Heart left ventricle (tissue), 16 donors: Measurements from ENCODE around the gene DAND5. TPM values are rescaled to one million over a fixed set of nuclear protein-coding genes. Genes with fewer than 3 reads are reported as not detected.
A peak's percentile ranks its signal among the peaks of the same experiment; 100 is the strongest.

Source experiments
- ATAC-seq, 4 donors: fragments of 200-7000 bp; cut with Tn5 transposase; one replicate each; pipeline ENCODE4 v1.9.1; 2020 to 2022; ENCODE audit warnings: moderate library complexity in 4 of 4, mild to moderate bottlenecking in 3 of 4, moderate number of reproducible peaks in 1 of 4
- DNase-seq, 5 donors: peaks; one replicate each; pipeline ENCODE4 v3.0.0-alpha.2; 2020
- H3K27ac ChIP-seq, 12 donors: fragments of 200-600 bp; sonication (generic) in 4 of 12; one replicate each; pipeline versions ENCODE4 v1.5.0 to v1.8.0; 2016 to 2022; ENCODE audit warnings: mild to moderate bottlenecking in 2 of 12
- H3K27me3 ChIP-seq, 9 donors: fragments of 200-600 bp; sonication (generic) in 2 of 9; one replicate each; pipeline versions ENCODE4 v1.5.1 to v1.8.0; 2016 to 2022; ENCODE audit warnings: mild to moderate bottlenecking in 3 of 9
- H3K36me3 ChIP-seq, 9 donors: fragments of 200-600 bp; sonication (generic) in 2 of 9; one replicate each; pipeline versions ENCODE4 v1.5.0 to v1.8.0; 2018 to 2022; ENCODE audit warnings: mild to moderate bottlenecking in 2 of 9
- H3K4me1 ChIP-seq, 12 donors: fragments of 200-600 bp; sonication (generic) in 4 of 12; one replicate each; pipeline versions ENCODE4 v1.5.0 to v1.8.0; 2016 to 2022; ENCODE audit warnings: mild to moderate bottlenecking in 3 of 12
- H3K4me3 ChIP-seq, 12 donors: fragments of 200-600 bp; sonication (generic) in 4 of 12; one replicate each; pipeline versions ENCODE4 v1.5.0 to v1.8.0; 2017 to 2022; ENCODE audit warnings: mild to moderate bottlenecking in 9 of 12, moderate library complexity in 4 of 12
- H3K9me3 ChIP-seq, 12 donors: fragments of 200-600 bp; sonication (generic) in 4 of 12; one replicate each; pipeline versions ENCODE4 v1.5.0 to v1.8.0; 2016 to 2022; ENCODE audit warnings: mild to moderate bottlenecking in 1 of 12
- POLR2A ChIP-seq, 2 donors: fragments of 450-650 bp; IDR thresholded peaks; one replicate each; pipeline ENCODE4 v1.6.1; 2017; ENCODE audit warnings: antibody characterized with exemption in 2 of 2, mild to moderate bottlenecking in 2 of 2, moderate library complexity in 2 of 2
- whole genome bisulfite sequencing, 4 donors: extraction: QIAGEN DNeasy Blood & Tissue Kit in 2 of 4; methylation state at CpG; one replicate each; pipeline versions ENCODE4 v1.1.5 to v1.1.7; 2013 to 2018; 5-methylcytosine and 5-hydroxymethylcytosine counted together
- intact Hi-C, 10 donors: fragments of 100-400 bp; cut with DNase I; formaldehyde crosslinking; loops; one replicate each; pipeline versions ENCODE4 v1.11.1 to v1.14.2; 2022
- polyA plus RNA-seq, 2 donors: library from polyadenylated mRNA; stranded (reverse); fragments of 200-250 nt; gene quantifications; one replicate each; pipeline ENCODE4 v1.2.3, GENCODE V29; 2013
- total RNA-seq, 9 donors: library from RNA; depleted of rRNA in 2 of 9; stranded (reverse); fragments of >200 nt in 2 of 9; fragmentation: NEBNext Ultra II Directional in 3 of 9; extraction: Animal tissue kit (Norgen Biotek cat#: 25700) in 3 of 9; gene quantifications; one replicate each; pipeline versions ENCODE4 v1.1.0 to v1.2.4, GENCODE V29; 2016 to 2023
- TF ChIP-seq, protein P1 (sequence below), 12 donors: fragments of 200-600 bp; sonication (generic) in 4 of 12; IDR thresholded peaks; one replicate each; pipeline versions ENCODE4 v1.5.0 to v1.8.0; 2018 to 2022; ENCODE audit warnings: antibody characterized with exemption in 12 of 12, mild to moderate bottlenecking in 5 of 12
- donor health status: ischemic (EF 13 %, LVEDD 7.1; RV severe dilation, severe dysfunction).
- donor health status: healthy with polysubstance abuse.
- donor health status: DM: no; HTN: yes; CAD: no.
- donor health status: DM: no; HTN: no; CAD: no.
- donor health status: ischemic (EF 25% LVEDD 6.9; RV normal size, moderate dysfunction).
- donor health status: ischemic (EF 25% LVEDD 5.7; RV mildly dilated, moderate dysfunction).
- donor health status: healthy.
- donor health status: DM: yes; HTN: yes; CAD: no.
- donor health status: ischemic (EF 35%, LVEDD 5.7; RV mildly dilated, moderate dysfunction).
- donor health status: nonischemic (EF 11% LVEDD 7.7; RV severe dilation, severe dysfunction).
- donor health status: DM: yes; HTN: yes; CAD: no.
- donor health status: PGD.
- donor health status: ischemic (EF 29% LVEDD 5.4; RV normal size, mild dysfunction).
- donor health status: nonischemic (EF 23%, LVEDD 6.1; RV moderate dilation, normal function).

Gene DAND5
- total and polyA plus RNA-seq, 11 donors: 1.4 to 13.6 (median 8.4) TPM

GRCh38 chr19:12937093-12937926 is 32.1 kb upstream of the DAND5 start:
- H3K36me3 ChIP-seq: peaks cover 2 to 32% (median 26%) of the 10 kb centered on the region in 9 donors
- peak overlapping the region in 11 of 12 donors; percentile 17 to 94 (median 58) for H3K27ac ChIP-seq
- H3K9me3 ChIP-seq: no peaks in the 10 kb centered on the region
- H3K27me3 ChIP-seq: no peaks in the 10 kb centered on the region
- ATAC-seq: no peak
- 24 to 38% (median 28%) methylated on average over 17 to 23 of the region's 23 CpGs for WGBS, 4 donors
- TF ChIP-seq POLR2A (IDR thresholded peaks at IDR 0.05): no peak
- TF ChIP-seq, protein P1, sequence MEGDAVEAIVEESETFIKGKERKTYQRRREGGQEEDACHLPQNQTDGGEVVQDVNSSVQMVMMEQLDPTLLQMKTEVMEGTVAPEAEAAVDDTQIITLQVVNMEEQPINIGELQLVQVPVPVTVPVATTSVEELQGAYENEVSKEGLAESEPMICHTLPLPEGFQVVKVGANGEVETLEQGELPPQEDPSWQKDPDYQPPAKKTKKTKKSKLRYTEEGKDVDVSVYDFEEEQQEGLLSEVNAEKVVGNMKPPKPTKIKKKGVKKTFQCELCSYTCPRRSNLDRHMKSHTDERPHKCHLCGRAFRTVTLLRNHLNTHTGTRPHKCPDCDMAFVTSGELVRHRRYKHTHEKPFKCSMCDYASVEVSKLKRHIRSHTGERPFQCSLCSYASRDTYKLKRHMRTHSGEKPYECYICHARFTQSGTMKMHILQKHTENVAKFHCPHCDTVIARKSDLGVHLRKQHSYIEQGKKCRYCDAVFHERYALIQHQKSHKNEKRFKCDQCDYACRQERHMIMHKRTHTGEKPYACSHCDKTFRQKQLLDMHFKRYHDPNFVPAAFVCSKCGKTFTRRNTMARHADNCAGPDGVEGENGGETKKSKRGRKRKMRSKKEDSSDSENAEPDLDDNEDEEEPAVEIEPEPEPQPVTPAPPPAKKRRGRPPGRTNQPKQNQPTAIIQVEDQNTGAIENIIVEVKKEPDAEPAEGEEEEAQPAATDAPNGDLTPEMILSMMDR (IDR thresholded peaks at IDR 0.05): no peak
- DNase-seq: peak in 1 of 5 donors; percentile 50
- intact Hi-C loops: loop anchor here in 1 of 10 donors (10.0 kb wide), 1 partner anchor 53 kb away; the partner anchor contains the start of genes DNASE2 and KLF1
- H3K4me1 ChIP-seq: peaks cover 12 to 57% (median 39%) of the 10 kb centered on the region in 12 donors
- H3K4me3 ChIP-seq: peak overlapping the region; percentile 20 to 99 (median 95)

GRCh38 chr19:12937927-12938778 is 31.2 kb upstream of the DAND5 start, which contains the start of gene CALR:
Gene CALR (plus strand): TSS chr19:12938609. CDS start chr19:12938680, 71 bp downstream.
- no peaks in the 10 kb centered on the region for H3K9me3 ChIP-seq

DNA sequence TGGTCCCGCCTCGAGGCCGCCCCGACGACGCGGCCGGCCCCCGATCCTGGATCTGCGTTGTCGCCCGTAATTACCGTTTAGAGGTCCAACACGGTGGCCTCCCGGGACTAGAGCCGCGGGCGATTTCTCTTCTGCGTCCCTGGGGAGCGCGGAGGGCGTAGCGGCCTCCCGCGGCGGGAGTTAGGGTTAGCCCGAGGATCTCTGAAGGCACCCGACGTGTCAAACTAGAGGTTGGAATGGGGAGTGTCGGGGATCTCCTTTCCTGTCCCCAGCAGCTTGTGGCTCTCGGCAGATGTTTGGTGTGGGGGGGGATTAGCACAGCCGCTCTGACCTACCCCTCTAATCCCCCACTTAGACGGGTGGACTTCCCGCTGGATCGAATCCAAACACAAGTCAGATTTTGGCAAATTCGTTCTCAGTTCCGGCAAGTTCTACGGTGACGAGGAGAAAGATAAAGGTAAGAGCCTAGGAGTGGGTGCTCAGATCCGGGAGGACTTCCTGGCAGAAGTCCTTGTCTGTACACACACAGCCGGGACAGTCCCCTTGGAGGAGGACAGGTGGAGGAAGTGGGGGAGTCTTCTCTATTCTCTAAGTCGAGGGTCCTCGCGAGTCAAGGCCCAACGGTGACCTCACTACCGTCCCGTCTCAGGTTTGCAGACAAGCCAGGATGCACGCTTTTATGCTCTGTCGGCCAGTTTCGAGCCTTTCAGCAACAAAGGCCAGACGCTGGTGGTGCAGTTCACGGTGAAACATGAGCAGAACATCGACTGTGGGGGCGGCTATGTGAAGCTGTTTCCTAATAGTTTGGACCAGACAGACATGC is 30.4 kb upstream of the DAND5 start:
- intact Hi-C loops: loop anchor here in 2 of 10 donors (2.0 to 10.0 kb wide), 2 partner anchors 48 to 54 kb away; partner anchors contain the start of genes DNASE2 (in 1 of the 2), GCDH (in 1 of the 2) and KLF1 (in 1 of the 2)
- Histone ChIP-seq H3K27me3 (no peaks in the 10 kb centered on the region), H3K36me3 (peaks cover 2 to 49% (median 43%) of the 10 kb centered on the region in 9 donors), H3K27ac (peak overlapping the region; percentile 75 to 96 (median 92)), H3K4me3 (peak overlapping the region; percentile 63 to 99 (median 95)), H3K4me1 (peaks cover 6 to 63% (median 36%) of the 10 kb centered on the region in 12 donors), H3K9me3 (no peaks in the 10 kb centered on the region)
- ATAC-seq (peak in 3 of 4 donors; percentile 0 to 24 (median 7)), DNase-seq (peak in 1 of 5 donors; percentile 50)
- WGBS, 4 donors: 0 to 1% (median 0%) methylated on average over 45 to 54 of the region's 54 CpGs
- no peak for TF ChIP-seq POLR2A (IDR thresholded peaks at IDR 0.05)
- TF ChIP-seq, protein P1 (IDR thresholded peaks at IDR 0.05): peak in 3 of 12 donors; percentile 16 to 24 (median 24)

More at GRCh38 chr19:12937927-12938778, 31.2 kb upstream of the DAND5 start, which contains the start of gene CALR:
- ATAC-seq: peak; percentile 92 to 95 (median 95)
- intact Hi-C loops: loop anchor here in 2 of 10 donors (2.0 to 10.0 kb wide), 2 partner anchors 47 to 53 kb away; partner anchors contain the start of genes DNASE2 (in 1 of the 2), GCDH (in 1 of the 2) and KLF1 (in 1 of the 2)
- no peaks in the 10 kb centered on the region for H3K27me3 ChIP-seq
- H3K27ac ChIP-seq: peak within 1 kb of the TSS; percentile 75 to 96 (median 92)
- H3K36me3 ChIP-seq: peaks cover 2 to 41% (median 34%) of the 10 kb centered on the region in 9 donors
- TF ChIP-seq, protein P1 (IDR thresholded peaks at IDR 0.05): no peak
- TF ChIP-seq POLR2A (IDR thresholded peaks at IDR 0.05): peak; percentile 100
- 0 to 1% (median 0%) methylated on average over 42 to 63 of the region's 63 CpGs for WGBS, 4 donors
- peaks cover 6 to 58% (median 35%) of the 10 kb centered on the region in 12 donors for H3K4me1 ChIP-seq
- H3K4me3 ChIP-seq: peak within 1 kb of the TSS; percentile 63 to 99 (median 95)
- peak; percentile 99 to 100 (median 100) for DNase-seq
